UCSD-AML1 (cell line): Measurements from ENCODE around the gene KRTAP5-5.
A peak's percentile ranks its signal among the peaks of the same experiment; 100 is the strongest.
"Not testable (repeated sequence)": the region's sequence is repeated elsewhere in the genome, so short reads cannot be mapped to it uniquely, and the experiment has no call there.

Experiments used
- DNase-seq: peaks from one replicate; lab custom pipeline; 2025; ENCODE audit not compliant: unreplicated experiment; lab: John Stamatoyannopoulos, UW

The KRTAP5-5 gene

DNA sequence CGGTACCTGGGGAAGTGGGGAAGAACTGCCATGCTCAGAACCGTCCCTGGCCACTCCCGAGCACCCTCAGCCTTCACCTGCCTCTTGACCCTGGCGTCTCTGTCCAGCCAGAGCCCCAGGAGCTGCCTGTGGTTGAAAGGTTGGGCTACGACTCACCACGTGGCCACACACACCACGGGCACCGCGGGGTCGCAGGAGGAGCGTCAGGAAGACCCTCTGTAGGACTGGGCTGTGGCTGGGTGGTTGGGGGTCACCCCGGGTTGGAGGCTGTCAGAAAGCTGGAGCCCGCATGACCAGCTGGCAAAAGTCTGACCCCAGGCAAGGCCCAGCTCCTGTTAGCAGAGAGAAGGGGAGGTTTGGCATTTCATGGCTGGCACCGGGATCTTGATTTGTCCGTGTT is 11.5 kb downstream of the KRTAP5-5 start:
- no peak for DNase-seq

DNA sequence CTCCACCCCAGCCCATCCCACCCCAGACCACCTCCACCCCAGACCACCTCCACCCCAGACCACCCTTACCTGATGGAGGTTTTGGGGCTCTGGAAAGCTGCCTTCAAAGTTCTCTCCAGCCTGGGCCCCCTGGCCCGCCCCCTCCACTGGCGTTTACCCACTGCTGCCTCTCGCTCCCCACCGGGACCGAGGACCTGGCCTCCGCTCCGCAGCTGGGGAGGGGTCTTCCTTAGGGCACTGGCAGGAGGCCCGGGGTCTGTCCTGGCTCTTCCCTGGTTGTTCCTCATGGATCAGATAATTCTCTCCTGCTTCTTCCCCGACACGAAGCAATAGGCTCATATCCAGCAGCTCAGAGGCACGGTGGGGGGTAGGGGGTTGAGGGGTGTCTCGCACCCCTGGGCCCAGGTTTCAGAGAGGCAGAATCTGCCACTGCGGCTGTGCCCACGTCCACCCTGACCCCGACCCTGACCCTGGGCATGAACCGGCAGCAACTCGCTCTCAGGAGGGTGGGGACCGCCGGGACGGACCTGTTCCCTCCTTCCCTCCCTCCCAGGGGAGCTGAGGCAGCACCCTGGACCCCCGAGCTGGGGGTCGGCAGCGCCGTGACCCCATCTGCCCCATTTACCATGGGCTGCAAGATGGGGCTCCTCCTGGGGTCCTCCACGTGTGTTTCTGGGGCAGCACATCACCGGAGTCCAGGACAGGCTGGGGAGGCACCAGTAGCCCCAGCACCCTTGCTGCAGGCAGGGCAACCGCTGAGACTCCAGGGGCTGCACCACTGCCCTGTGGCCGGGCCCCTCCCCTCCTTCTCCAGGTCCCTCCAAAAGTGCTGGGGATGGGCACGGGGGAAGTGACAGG is 12.9 kb downstream of the KRTAP5-5 start:
- no peak for DNase-seq

DNA sequence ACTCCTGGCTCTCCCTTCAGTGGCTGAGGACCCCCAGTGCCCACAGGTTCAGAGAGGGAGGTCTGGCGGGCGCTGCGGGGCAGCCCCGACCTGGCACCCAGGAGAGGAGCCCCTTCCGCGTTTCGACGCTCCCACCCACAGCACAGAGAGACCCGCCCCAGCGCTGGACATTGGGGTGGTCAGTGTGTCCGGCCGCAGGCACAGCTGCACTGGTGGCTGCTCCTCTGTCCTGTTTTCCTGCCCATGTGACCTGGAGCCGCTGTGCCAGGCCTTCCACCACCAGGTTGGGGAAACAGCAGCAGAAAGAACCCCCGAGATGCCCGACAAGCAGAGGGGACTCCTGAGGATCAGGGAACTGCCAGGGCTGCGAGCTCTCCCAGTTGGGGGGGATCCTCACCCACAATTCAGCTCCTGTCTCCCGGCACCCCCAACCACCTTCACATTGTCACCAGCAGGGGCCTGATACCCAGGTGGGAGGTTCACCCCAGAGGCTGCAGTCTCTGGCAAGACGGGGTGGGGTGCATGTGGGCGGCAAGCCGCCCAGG is 13.6 kb downstream of the KRTAP5-5 start:
- DNase-seq, result no peak

- DNase-seq, result no peak
Observed at GRCh38 chr11:1644601-1645356, 15.2 kb downstream of the KRTAP5-5 start.

GRCh38 chr11:1645357-1645821 is 15.8 kb downstream of the KRTAP5-5 start:
- no peak for DNase-seq

DNA sequence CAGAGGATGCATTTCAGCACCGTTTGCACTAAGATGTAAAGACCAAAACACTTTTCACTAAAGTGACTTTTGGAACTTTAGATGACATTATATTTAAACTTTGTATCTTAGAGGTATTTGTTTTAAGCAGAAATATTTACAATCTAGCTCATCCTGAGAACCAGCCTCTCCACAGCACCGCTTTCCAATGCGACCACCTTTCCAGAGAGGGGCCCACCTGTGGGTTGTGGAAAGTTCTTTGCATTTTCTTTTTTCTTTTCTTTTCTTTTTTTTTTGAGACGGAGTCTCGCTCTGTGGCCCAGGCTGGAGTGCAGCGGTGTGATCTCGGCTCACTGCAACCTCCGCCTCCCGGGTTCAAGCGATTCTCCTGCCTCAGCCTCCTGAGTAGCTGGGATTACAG is 17.0 kb downstream of the KRTAP5-5 start:
- DNase-seq, result not testable (repeated sequence)

DNA sequence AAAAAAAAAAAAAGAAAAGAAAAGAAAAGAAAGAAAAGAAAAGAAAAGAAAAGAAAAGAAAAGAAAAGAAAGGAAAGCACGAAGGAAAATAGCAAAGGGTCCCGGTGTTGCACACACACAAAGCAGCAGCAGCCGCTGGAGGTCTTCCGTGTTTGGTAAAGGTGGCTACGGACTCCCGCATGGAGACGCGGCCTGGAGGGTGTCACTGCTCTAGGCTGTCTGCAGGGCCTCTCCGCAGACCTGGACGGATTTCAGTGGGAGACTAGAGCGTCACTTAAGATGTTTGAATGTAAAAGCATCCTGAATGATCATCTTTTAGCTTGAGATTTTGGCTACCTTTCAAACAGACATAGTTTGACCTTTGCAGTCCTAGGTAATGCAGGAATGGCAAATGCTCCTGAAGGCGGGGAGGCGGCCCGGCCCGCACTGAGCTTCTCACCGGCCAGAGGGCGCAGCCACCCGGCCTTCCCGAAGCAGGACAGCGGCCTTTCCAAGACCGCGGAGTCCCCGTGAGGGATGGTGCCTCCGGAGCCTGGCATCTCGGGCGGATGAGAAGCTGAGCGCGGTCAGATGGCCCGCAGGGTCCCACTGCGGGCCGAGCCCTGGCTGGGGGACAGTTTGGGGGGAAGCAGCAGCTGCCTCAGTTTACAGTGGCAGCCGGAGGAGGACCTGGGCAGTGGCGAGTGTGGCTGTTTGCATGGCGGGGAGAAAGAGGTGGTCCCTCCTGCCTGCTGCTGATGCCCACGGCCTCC is 18.5 kb downstream of the KRTAP5-5 start:
- no peak for DNase-seq

DNA sequence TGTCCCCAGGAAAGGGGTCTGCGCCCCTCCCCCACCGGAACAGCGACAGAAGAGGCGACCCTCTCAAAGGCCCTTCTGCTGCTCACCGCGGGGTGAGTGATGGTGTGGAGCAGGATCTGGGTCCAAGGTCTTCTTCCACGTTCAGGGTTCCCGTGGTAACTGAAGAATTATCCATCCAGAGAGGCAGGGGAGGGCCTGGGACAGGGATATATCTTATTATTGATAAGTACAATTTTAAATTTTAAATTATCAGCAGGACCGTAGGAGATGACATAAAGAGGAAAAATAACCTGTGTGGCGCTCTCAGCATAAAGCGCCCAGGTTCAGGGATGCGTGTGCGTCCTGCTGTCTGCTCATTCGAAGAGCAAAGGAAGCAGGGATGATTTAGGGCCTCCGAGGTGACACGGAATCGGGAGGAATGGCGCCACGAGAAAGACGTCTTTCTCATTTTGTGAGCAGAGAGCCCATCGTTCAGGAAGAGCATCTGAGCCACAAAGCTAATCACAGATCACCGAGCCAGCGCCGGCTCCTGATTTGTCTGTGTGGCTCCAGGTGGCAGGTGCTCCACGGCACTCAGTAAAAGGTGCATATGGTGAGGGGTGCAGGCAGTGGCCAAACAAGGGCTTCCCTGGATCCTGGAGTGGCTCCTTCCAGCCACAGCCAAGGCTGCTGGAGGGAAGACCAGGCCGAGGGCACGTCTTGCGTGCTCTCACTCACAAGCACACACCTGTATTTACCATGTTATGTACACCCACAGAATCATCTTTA is 19.3 kb downstream of the KRTAP5-5 start:
- DNase-seq, result no peak

- DNase-seq, result no peak
Observed at GRCh38 chr11:1650034-1650917, 20.7 kb downstream of the KRTAP5-5 start.

GRCh38 chr11:1650918-1651262 is 21.3 kb downstream of the KRTAP5-5 start:
- DNase-seq, result no peak

DNA sequence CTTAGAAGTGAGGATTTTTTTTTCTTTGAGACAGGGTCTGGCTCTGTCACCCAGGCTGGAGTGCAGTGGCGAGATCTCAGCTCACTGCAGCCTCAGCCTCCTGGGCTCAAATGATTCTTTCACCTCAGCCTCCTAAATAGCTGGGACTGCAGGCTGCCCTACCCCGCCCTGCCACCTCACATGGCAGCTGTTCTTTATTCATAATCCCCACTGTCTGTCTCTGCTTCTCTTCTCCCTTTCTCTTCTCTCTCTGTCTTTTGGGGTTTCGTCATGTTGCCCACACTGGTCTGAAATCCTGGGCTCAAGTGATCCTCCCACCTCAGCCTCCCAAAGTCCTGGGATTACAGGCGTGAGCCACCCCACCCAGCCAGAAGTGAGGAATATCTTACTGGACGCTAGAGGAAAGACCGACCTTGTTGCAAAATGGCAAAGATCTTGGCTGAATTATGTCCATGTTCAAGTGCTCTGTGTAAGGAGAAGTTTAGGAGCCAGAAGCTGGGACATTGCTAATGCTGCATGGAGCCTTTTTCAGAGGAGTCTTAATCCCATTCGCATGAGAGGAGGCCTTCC is 21.9 kb downstream of the KRTAP5-5 start:
- no peak for DNase-seq

DNA sequence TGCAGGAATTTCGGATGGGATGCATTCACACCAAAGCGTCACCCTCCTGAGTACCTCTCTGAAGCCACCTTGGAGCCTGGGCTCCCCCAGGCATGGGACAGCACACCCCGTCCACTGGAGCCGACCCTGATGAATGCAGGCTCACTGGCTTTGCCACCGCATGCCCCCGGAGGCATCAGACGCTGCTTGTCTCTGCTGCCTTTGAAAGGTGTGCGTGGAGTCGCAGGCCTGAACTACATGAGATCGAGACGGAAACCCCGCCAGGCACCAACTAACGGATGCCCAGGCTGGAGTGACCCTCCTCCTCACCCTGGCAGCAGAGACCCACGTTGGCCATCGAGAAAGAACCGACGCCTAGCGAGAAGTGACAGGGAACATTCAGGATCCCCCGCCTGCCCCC is 22.5 kb downstream of the KRTAP5-5 start:
- no peak for DNase-seq

DNA sequence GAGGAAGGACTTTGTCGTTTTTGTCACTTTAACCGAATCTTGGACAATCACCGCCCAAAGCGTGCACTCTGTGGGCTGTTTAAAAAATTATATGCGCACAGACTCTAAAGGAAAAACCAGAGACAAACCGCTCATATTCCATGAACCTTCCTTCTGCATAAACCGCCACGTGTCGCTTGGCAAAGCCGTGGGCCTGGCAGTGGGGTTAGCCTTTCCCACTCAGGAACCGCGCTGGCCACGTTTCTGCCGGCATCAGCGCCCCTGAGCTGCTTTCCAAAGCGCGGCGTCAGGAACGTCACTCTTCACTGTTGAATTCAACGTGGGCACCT is 22.8 kb downstream of the KRTAP5-5 start:
- DNase-seq, result no peak

- DNase-seq, result peak; percentile 73
Observed at GRCh38 chr11:1652771-1653540, 23.4 kb downstream of the KRTAP5-5 start.

DNA sequence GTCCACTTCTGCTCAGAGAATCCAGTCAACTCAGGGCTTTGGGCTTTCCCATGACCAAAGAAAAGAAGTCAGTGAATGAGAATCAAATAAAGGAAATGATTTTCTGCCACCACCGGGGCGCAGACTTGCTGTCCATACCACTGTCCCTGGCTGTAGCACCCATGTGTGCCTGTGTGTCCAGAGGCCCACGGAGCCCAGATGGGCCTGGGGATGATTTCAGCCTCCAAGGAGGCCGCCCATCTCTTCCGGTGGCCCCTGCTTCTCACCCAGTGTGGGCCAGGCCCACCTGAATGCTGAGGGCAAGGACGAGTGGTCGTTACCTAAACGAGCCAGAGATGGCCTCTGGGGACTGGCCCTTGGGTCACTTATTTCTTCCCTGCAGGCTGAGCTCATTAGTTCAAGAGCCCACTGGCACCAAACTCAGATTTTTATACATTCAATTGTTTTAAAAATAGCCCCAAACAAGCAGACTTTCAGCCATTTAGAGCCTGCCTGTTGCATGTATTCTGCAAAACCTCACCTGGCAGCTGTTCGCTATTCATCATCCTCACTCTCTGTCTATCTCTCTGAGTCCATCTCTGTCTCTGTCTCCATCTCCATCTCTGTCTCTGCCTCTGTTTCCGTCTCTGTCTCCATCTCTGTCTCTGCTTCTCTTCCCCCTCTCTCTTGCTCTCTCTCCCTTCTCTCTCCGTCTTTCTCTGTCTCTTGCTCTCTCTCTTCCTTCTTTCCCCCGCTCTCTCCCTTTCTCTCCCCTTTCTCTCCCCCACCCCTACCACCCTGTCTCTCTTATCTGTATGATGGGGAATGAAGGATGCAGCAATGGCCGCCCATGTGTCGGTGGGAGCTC is 24.2 kb downstream of the KRTAP5-5 start:
- DNase-seq, result no peak

DNA sequence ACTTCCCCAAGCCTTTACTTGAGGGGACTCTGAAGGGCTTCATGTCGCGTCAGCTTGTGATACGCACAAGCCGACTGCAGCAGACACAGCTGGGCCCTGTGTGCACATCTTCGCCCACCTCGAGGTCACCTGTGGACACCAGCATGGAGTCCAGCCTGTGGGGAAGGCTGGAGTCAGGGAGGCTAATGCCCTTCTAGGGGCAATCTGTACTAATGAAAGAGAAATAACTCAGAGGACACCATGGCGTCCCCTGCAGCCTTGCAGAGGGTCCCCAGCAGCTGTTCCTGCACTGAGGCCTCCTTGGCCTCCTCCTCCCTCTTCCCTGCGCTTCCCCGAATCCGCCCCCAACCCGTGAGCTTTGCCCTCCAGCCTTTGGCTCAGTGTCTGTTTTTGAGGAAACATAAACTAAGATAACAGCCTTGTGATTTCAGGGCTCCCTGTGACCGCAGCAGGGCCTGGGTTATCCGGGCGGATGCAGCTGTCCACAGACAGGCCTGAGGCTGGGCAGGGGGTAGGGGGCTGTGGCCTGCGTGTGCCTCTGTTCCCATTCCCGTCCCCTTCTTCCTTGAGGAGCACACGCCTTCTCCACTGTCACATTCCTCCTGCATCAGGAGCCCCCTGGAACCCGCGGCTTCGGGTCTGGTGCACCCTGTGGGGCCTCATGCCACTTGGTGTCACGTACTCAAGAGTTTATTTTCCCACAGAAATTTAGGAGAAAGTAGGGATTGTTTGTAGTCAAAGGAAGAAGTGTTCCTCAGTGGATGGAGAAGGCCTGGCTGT is 25.0 kb downstream of the KRTAP5-5 start:
- peak; percentile 86 for DNase-seq
